GM23248 (cell line): ENCODE data around the gene HSPA12A. TPM values are rescaled to one million over a fixed set of nuclear protein-coding genes. Genes with fewer than 3 reads are reported as not detected.

Source experiments
- DNase-seq: peaks from one replicate; pipeline ENCODE4 v3.0.0-alpha.2; 2015
- H2AFZ ChIP-seq: fragments of 200-600 bp; sonication (generic); 2 replicates; pipeline ENCODE4 v1.6.1; 2016; ENCODE audit warnings: antibody characterized with exemption
- H3F3A ChIP-seq: fragments of 200-600 bp; sonication (generic); 2 replicates; pipeline ENCODE4 v1.6.1; 2016; ENCODE audit warnings: mild to moderate bottlenecking, antibody characterized with exemption, mixed run types; ENCODE audit not compliant: insufficient read depth
- H3K27ac ChIP-seq: fragments of 200-600 bp; sonication (generic); 2 replicates; pipeline ENCODE4 v1.5.1; 2016; ENCODE audit warnings: mild to moderate bottlenecking
- H3K27me3 ChIP-seq: fragments of 200-600 bp; sonication (generic); replicated peaks from 2 replicates; pipeline ENCODE4 v1.6.1; 2016; ENCODE audit warnings: mild to moderate bottlenecking; ENCODE audit not compliant: insufficient read depth
- H3K36me3 ChIP-seq: fragments of 200-600 bp; sonication (generic); 2 replicates; pipeline ENCODE4 v1.6.1; 2016; ENCODE audit warnings: low read depth, mild to moderate bottlenecking
- H3K4me1 ChIP-seq: fragments of 200-600 bp; sonication (generic); 2 replicates; pipeline ENCODE4 v1.6.1; 2016; ENCODE audit warnings: mild to moderate bottlenecking; ENCODE audit not compliant: insufficient read depth
- H3K4me2 ChIP-seq: fragments of 200-600 bp; sonication (generic); one replicate; pipeline ENCODE4 v1.6.1; 2016; ENCODE audit warnings: mild to moderate bottlenecking; ENCODE audit not compliant: unreplicated experiment
- H3K4me3 ChIP-seq: fragments of 200-600 bp; sonication (generic); 2 replicates; pipeline ENCODE4 v1.5.1; 2016; ENCODE audit warnings: mild to moderate bottlenecking
- H3K79me2 ChIP-seq: fragments of 200-600 bp; sonication (generic); 2 replicates; pipeline ENCODE4 v1.6.1; 2016; ENCODE audit warnings: mild to moderate bottlenecking; ENCODE audit not compliant: insufficient read depth
- H3K9ac ChIP-seq: fragments of 200-600 bp; sonication (generic); 2 replicates; pipeline ENCODE4 v1.6.1; 2016; ENCODE audit warnings: mild to moderate bottlenecking
- H3K9me2 ChIP-seq: fragments of 200-600 bp; sonication (generic); 2 replicates; pipeline ENCODE4 v1.6.1; 2016; ENCODE audit warnings: mixed run types, mild to moderate bottlenecking, moderate library complexity; ENCODE audit not compliant: insufficient read depth
- H3K9me3 ChIP-seq: fragments of 200-600 bp; sonication (generic); one replicate; pipeline ENCODE4 v1.6.1; 2017; ENCODE audit warnings: low read depth
- H4K20me1 ChIP-seq: fragments of 200-600 bp; sonication (generic); 2 replicates; pipeline ENCODE4 v1.6.0; 2016; ENCODE audit not compliant: insufficient read depth
- EZH2 ChIP-seq: fragments of 200-600 bp; sonication (generic); IDR thresholded peaks from 2 replicates; pipeline ENCODE4 v1.6.1; 2018; ENCODE audit warnings: antibody characterized with exemption, mild to moderate bottlenecking; ENCODE audit not compliant: insufficient read depth, poor library complexity, severe bottlenecking
- EZH2phosphoT487 ChIP-seq: fragments of 200-600 bp; sonication (generic); IDR thresholded peaks from 2 replicates; pipeline ENCODE4 v1.6.1; 2018; ENCODE audit warnings: antibody characterized with exemption, moderate library complexity, mild to moderate bottlenecking, low read depth; ENCODE audit not compliant: insufficient read depth
- WGBS, 2 experiments: methylation state at CpG; one replicate each; pipeline ENCODE4 v1.1.6; 2015 to 2017; ENCODE audit warnings: low lambda C conversion rate in 2 of 2, low coverage in 1 of 2; ENCODE audit errors: missing lambda C conversion rate in 2 of 2; 5-methylcytosine and 5-hydroxymethylcytosine counted together
- in situ Hi-C: fragments of 300-500 bp; cut with MboI; formaldehyde crosslinking; loops from 2 replicates; pipeline ENCODE4 v1.15.0; 2020
- polyA plus RNA-seq: library from polyadenylated mRNA; unstranded; fragments of >200 nt; fragmentation: Nextera tagmentation; extraction: Ambion mirVana; gene quantifications from 2 replicates; pipeline ENCODE4 v1.2.1, GENCODE V29; 2016
- total RNA-seq: library from RNA; depleted of rRNA; stranded (reverse); fragments of >200 nt; shearing (Covaris generic); gene quantifications from 2 replicates; pipeline ENCODE4 v1.2.3, GENCODE V29; 2014

Gene HSPA12A
- total and polyA plus RNA-seq, 2 experiments from 2014 or later: 4.8 to 5.6 TPM

DNA sequence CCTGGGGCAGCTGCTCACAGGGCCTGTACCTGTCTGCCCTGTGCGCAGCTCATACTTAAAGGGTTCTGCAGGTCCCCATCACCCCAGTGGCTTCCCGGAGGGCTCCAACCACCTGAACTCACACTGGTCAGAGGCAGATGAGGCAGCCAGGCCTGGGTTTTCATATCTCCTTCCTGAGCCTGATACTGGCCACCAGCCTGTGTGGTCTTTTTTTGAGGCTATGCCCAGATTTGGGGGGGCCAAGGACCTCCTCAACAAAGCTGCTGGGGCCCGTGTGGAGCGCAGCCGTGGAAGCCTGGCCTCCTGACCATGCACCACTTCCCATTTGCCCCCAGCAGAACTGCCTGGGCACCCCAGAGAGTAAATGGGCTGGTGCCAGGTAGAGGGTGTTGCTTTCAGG is 95.9 kb downstream of the HSPA12A start:
- no peak overlapping the region for H3K4me3 ChIP-seq
- WGBS, 2 experiments: 49 to 64% methylated on average over 5 of the region's 5 CpGs
- H3K4me1 ChIP-seq: no peaks in the 10 kb centered on the region
- TF ChIP-seq EZH2 (no peak), EZH2phosphoT487 (no peak)
- no peaks in the 10 kb centered on the region for H3K9me3 ChIP-seq
- no peak overlapping the region for H3K4me2 ChIP-seq
- no peaks in the 10 kb centered on the region for H3K79me2 ChIP-seq
- DNase-seq: no peak
- H3K36me3 ChIP-seq: no peaks in the 10 kb centered on the region
- in situ Hi-C loops: no loop called here
- H4K20me1 ChIP-seq: no peaks in the 10 kb centered on the region
- H3K9me2 ChIP-seq: no peaks in the 10 kb centered on the region
- H3K27me3 ChIP-seq: peaks cover 5% of the 10 kb centered on the region
- no peak overlapping the region for H3K27ac ChIP-seq
- H2AFZ ChIP-seq: no peak overlapping the region
- no peak overlapping the region for H3K9ac ChIP-seq
- no peaks in the 10 kb centered on the region for H3F3A ChIP-seq

DNA sequence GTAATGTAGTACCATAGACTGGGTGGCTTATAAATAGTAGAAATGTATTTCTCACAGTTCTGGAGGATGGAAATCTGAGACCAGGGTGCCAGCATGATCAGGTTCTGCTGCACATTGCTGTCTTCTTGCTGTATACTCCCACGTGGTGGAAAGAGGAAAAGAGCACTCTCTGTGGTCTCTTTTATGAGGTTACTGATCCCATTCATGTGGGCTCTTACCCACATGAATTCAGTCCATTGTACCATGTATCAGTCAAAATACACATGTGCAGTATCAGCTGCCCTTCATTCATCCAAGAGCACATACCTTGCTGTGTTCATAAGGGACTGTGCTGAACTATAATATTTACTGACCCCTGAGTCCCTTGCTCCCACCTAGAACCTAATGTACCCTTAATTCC is 104.5 kb downstream of the HSPA12A start:
- Histone ChIP-seq H3K9me3 (no peaks in the 10 kb centered on the region), H3K9me2 (no peaks in the 10 kb centered on the region), H3K27ac (no peak overlapping the region), H3K4me2 (no peak overlapping the region), H2AFZ (no peak overlapping the region), H3F3A (no peaks in the 10 kb centered on the region), H3K79me2 (no peaks in the 10 kb centered on the region), H3K36me3 (no peaks in the 10 kb centered on the region), H4K20me1 (no peaks in the 10 kb centered on the region), H3K27me3 (peaks cover 6% of the 10 kb centered on the region; the same call in 1 of the 2 replicates), H3K4me3 (no peak overlapping the region), H3K4me1 (no peaks in the 10 kb centered on the region), H3K9ac (no peak overlapping the region)
- 0 to 4% methylated on average over 1 of the region's 1 CpG for WGBS, 2 experiments
- DNase-seq: no peak
- TF ChIP-seq EZH2phosphoT487: no peak
- TF ChIP-seq EZH2: no peak
- in situ Hi-C loops: no loop called here

DNA sequence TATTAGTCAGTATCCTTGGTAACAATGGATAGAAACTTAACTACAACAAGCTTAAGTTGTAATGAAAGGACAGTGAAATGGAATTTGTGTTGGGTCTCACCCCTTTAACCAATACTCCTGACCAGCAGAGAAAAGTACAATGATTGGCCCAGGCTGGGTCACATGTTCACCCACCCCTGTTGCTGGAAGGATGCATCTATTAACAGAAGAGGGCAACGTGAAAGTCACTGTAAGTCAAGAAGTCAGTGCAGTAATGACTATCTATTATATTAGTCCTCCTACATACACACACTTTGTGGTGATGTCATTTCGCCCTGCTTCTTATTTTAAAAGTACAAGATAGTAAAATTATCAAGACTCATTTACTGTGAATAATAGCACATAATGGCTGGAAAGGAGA is 105.4 kb downstream of the HSPA12A start:
- Histone ChIP-seq H3K79me2 (no peaks in the 10 kb centered on the region), H2AFZ (no peak overlapping the region), H3K9me3 (no peaks in the 10 kb centered on the region), H3K4me2 (no peak overlapping the region), H3K27me3 (0 out of 2 replicates have a peak, but pooled peaks cover 6% of the 10 kb centered on the region), H3K4me3 (no peak overlapping the region), H3K4me1 (no peaks in the 10 kb centered on the region), H3K36me3 (no peaks in the 10 kb centered on the region), H4K20me1 (no peaks in the 10 kb centered on the region), H3F3A (no peaks in the 10 kb centered on the region), H3K9me2 (no peaks in the 10 kb centered on the region), H3K9ac (no peak overlapping the region), H3K27ac (no peak overlapping the region)
- in situ Hi-C loops: no loop called here
- 7 to 8% methylated on average over 2 of the region's 2 CpGs for WGBS, 2 experiments
- DNase-seq: no peak
- TF ChIP-seq EZH2: no peak
- no peak for TF ChIP-seq EZH2phosphoT487

DNA sequence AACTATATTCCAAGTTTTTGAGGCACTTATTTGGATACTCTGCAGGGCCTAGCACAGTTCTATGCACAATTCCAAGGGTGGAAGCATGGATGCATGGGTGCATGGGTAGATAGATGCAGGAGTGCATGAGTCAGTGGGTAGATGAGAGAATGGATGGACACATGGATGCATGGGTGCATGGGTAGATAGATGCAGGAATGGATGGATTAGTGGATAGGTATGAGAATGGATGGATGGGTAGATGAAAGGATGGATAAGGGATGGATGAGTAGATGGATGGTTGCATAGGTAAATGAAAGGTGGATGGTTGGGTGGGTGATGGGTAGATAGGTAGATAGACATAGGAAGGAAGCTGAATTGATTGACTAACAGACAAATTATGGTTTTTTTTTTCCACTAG is 106.0 kb downstream of the HSPA12A start:
- H3K79me2 ChIP-seq: no peaks in the 10 kb centered on the region
- no peak overlapping the region for H3K9ac ChIP-seq
- no peaks in the 10 kb centered on the region for H3F3A ChIP-seq
- no peak overlapping the region for H3K27ac ChIP-seq
- DNase-seq: no peak
- in situ Hi-C loops: no loop called here
- H3K27me3 ChIP-seq: 0 out of 2 replicates have a peak, but pooled peaks cover 6% of the 10 kb centered on the region
- no peak overlapping the region for H3K4me3 ChIP-seq
- no peak overlapping the region for H2AFZ ChIP-seq
- H3K36me3 ChIP-seq: no peaks in the 10 kb centered on the region
- H4K20me1 ChIP-seq: no peaks in the 10 kb centered on the region
- no peaks in the 10 kb centered on the region for H3K9me3 ChIP-seq
- no peaks in the 10 kb centered on the region for H3K9me2 ChIP-seq
- H3K4me2 ChIP-seq: no peak overlapping the region
- TF ChIP-seq EZH2: no peak
- no peak for TF ChIP-seq EZH2phosphoT487
- H3K4me1 ChIP-seq: no peaks in the 10 kb centered on the region
